HG02870 (cell line): ENCODE measurements around the gene UGT3A2.
"Not testable (repeated sequence)": the region's sequence is repeated elsewhere in the genome, so short reads cannot be mapped to it uniquely, and the experiment has no call there.

Experiments used
- ATAC-seq: cut with Tn5 transposase; IDR thresholded peaks from one replicate; pipeline ENCODE4 v1.9.1; 2021; ENCODE audit warnings: mild to moderate bottlenecking, moderate library complexity; ENCODE audit not compliant: unreplicated experiment

Gene UGT3A2

DNA sequence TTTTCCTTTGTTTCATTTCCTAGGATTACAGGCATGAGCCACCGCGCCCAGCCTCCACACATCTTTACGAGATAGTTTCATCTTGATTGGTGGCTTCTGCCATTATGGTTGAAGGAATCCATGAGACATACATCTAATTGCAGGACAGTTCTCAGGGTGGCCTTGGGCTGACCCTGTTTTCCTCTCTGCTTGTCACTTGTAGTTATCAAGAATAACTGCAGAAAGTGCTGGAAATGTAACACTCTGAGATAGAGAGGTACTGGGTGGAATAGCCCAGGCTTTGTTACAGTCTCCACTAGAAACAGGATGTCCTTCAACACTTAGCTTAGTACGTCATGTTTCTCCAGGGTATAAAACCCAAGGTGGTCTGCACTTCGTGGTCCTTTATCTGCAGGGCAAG is 10.7 kb downstream of the UGT3A2 start:
- no peak for ATAC-seq

GRCh38 chr5:36054647-36055046 is 12.0 kb downstream of the UGT3A2 start:
- ATAC-seq, result no peak

GRCh38 chr5:36052538-36052937 is 14.1 kb downstream of the UGT3A2 start:
- no peak for ATAC-seq

- ATAC-seq, result no peak
Measured at GRCh38 chr5:36049949-36050348, 16.7 kb downstream of the UGT3A2 start.

- ATAC-seq, result no peak
Measured at GRCh38 chr5:36047384-36048160, 19.1 kb downstream of the UGT3A2 start.

DNA sequence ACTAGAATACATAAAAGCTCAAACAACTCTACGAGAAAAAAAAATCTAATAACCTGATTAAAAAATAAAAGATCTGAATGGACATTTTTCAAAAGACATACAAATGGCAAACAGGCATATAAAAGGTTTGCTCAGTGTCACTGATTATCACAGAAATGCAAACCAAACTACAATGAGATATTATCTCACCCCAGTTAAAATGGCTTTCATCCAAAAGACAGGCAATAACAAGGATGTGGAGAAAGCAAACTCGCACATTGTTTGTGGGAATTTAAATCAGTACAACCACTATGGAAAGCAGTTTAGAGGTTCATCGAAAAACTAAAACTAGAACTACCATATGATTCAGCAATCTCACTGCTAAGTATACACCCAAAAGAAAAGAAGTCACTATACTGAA is 20.8 kb downstream of the UGT3A2 start:
- ATAC-seq, result no peak

DNA sequence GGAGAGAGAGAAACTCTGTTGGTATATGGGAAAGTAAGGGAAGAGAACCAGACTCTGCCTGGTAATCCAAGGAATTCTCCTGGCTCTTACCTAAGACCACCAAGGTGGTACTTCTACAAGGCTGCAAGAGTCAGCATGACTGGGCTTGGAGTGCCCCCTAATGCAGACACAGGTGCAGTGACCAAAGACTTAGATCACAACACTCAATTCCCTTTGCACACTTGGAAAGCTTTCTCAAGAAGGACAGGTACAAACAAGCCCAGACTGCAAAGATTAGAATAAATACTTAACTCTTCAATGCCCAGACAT is 25.2 kb downstream of the UGT3A2 start:
- no peak for ATAC-seq

- no peak for ATAC-seq
Measured at GRCh38 chr5:36040651-36041536, 25.8 kb downstream of the UGT3A2 start.

DNA sequence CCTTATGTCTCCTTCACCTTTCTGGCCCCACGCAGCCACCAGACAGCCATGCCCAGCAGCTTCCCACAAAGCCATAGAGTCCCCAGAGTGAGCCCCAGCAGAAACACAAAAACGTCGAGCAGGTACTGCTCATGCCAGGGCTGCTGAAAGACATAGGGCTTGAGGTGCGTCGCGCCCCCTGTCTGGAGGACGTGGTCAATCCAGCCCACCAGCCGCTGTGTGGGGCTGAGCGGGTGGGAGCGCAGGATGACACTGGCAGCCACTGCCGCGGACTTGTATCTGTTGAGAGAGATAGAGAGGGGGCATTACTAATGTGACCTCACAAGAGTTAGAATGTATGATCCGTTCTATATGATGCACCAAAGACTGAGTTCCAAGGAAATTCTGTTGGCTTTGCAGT is 31.0 kb downstream of the UGT3A2 start:
- ATAC-seq, result no peak

DNA sequence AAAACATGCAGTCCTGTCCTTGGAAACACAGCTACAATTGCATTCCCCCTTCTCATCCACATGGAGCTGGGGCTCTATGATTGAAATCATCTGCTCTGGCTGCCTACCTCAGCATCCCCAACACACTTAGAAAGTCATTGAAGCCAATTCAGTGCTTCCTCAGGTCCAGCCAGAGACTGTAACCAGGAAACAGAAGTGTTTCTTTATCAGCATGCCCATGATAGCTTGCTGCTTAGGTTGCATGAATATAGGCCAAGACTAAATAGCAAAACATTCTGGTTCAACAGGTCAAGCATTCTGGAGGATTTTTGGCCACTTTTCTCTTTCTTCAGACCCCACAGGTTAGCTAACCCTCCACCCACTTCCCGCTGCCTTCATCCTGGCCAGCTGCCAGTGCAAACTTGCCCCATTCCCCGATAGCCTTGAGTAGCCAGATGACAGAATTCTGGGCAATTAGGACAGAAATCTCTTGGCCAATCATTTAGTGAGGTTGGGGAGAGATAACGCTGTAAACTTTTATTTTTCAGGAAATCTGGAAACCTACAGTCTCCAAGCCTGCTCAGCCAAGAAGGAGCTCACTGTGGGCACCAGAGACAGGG is 32.0 kb downstream of the UGT3A2 start:
- ATAC-seq, result not testable (repeated sequence)

GRCh38 chr5:36033486-36033885 is 33.2 kb downstream of the UGT3A2 start:
- ATAC-seq, result no peak

DNA sequence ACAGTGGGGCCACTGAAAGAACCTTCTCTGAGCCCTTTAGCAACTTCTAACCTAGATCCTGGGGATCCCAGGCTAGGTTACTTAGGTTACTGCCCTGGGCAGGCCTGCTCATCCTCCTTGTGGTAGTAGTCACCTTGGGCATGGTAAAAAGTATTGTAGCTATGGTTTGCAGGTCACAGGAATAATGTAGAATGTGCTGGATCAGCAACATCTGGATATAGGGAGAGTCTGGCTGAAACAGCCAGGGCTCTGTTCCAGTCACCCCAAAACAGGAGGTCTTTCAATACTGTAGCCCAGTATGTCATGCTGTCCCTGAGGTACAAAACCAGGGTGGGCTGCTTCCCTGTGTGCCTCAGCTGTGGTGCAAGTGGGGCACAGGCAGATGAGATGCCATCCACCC is 33.6 kb downstream of the UGT3A2 start:
- no peak for ATAC-seq

- ATAC-seq, result no peak
Measured at GRCh38 chr5:36031223-36031622, 35.5 kb downstream of the UGT3A2 start.

DNA sequence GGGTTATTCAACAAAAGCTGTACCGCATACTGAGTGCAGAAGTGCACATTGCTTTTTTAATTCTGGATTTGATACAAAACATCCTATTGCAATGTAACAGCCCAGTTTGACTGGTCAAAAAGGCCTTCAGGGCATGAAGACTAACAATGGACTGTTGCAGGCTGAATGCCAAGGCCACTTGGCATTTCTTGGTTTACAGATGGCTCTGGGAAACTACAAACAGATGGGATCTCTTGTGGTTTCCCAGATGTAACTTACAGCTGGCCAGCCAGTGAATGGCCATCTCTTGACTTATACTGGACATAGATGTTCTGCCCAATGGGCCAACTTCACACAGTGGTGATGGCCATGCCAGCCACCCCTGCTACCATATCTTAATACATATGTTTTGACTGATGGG is 36.8 kb downstream of the UGT3A2 start:
- no peak for ATAC-seq

DNA sequence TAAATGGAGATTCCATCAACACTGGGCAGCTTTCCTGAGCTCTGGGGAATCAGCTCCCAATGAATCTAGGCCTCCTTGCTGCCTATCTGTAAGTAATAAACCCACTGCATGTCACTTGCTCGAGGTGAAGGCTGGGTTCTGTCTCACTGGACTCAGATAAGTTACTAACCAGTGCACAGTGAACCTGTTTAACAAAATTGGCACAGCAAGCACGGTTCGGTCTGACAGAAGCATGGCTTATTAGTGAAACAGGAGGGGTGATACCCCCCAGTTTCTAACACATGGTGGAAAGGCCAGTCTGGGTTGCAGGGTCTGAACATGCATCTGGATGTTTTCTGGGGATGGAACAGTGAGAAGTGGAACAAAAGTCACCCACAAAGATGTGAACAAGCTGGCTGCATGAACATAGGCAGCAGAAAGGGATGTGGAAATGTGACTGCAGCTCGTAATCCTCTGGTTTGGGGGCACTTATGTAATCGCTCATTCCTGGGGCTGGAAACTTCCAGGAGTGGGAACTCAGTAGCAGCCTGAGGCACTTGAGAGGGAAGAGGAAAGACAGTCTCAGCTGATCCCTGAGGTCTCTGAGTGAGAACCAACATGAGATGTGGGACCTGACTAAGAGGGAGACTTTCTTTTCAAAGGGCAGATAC is 37.7 kb downstream of the UGT3A2 start:
- no peak for ATAC-seq

GRCh38 chr5:36027711-36028110 is 39.0 kb downstream of the UGT3A2 start:
- ATAC-seq, result no peak

DNA sequence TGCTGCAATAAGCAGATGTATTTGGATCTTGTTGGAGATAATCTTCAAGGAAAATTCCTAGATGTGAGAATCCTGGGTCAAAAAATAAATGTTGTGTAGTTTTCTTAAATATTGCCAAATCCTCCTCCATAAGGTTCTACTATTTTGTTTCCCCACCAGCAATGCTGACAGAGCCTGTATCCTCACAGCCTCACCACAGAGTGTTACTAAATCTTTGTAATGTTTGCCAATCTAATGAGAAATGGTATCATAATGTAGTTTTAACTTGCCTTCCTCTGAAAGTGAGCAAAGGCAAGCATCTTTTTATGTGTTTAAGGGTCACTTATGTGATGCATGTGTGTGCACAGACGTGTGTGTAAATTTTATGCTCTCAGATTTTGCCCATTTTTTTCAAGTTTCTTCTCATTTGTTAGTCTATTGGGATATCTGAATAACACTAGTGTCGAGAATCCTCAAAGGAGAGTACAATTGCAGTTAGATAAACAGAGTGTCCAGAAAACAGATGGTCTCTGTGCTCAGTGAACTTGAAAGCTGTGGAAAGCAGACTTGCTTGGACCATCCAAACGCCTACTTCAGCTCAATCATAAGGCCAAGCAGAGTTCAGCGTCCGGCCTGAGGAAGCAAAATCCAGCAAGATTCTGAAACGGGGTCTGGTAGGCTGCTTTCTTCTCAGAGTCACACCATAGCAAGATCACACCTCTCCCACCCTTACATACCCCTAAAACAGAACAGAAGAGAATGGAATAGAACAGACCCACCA is 39.8 kb downstream of the UGT3A2 start:
- no peak for ATAC-seq

DNA sequence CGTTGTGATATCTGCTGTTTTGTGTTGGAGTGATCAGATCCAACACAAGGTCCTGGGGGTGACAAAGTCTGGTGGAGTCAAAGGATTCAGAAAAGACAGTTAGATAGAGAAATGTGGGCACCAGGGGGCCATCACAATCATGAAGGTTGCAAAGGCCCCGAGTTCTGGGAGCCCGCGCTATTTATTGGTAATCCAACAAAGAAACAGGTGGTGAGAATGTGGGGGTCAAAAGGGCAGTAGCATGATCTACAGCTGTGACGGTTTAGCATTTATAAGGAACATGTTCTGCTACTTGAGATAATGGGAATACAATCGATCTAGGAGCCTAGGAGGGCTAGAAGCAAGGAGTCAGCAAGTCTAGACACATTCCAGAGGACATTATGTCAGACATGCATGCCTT is 44.4 kb downstream of the UGT3A2 start:
- ATAC-seq, result not testable (repeated sequence)

GRCh38 chr5:36019584-36019983 is 47.1 kb downstream of the UGT3A2 start:
- not testable (repeated sequence) for ATAC-seq

GRCh38 chr5:36017622-36018021 is 49.1 kb downstream of the UGT3A2 start:
- no peak for ATAC-seq

- no peak for ATAC-seq
Measured at GRCh38 chr5:36017004-36017403, 49.7 kb downstream of the UGT3A2 start.
